KOPT-K1 (cell line): ENCODE results near the gene CCDC69.
A peak's percentile ranks its signal among the peaks of the same experiment; 100 is the strongest.
"Not testable (repeated sequence)": the region's sequence is repeated elsewhere in the genome, so short reads cannot be mapped to it uniquely, and the experiment has no call there.

Source experiments
- H3K27ac ChIP-seq: fragments of 200-600 bp; sonication (generic); 2 replicates; pipeline ENCODE4 v1.5.1; 2016; ENCODE audit warnings: antibody characterized with exemption, mild to moderate bottlenecking, low read depth, low read length; ENCODE audit not compliant: poor library complexity, severe bottlenecking
- H3K36me3 ChIP-seq: fragments of 200-600 bp; sonication (generic); 2 replicates; pipeline ENCODE4 v1.5.1; 2017; ENCODE audit warnings: antibody characterized with exemption, mild to moderate bottlenecking, low read length, moderate library complexity; ENCODE audit not compliant: insufficient read depth
- H3K9me3 ChIP-seq: fragments of 200-600 bp; sonication (generic); 2 replicates; pipeline ENCODE4 v1.5.1; 2017; ENCODE audit warnings: antibody characterized with exemption, low read length, mild to moderate bottlenecking; ENCODE audit not compliant: insufficient read depth, poor library complexity, severe bottlenecking

The CCDC69 gene, protein sequence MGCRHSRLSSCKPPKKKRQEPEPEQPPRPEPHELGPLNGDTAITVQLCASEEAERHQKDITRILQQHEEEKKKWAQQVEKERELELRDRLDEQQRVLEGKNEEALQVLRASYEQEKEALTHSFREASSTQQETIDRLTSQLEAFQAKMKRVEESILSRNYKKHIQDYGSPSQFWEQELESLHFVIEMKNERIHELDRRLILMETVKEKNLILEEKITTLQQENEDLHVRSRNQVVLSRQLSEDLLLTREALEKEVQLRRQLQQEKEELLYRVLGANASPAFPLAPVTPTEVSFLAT

GRCh38 chr5:151223447-151224264 lies at the start of gene CCDC69:
Gene CCDC69 (minus strand): TSS chr5:151224092. CDS start chr5:151223970, 122 bp downstream.
- Histone ChIP-seq H3K9me3 (no peaks in the 10 kb centered on the region), H3K27ac (peak within 1 kb of the TSS; percentile 88), H3K36me3 (peaks cover 48% of the 10 kb centered on the region)

DNA sequence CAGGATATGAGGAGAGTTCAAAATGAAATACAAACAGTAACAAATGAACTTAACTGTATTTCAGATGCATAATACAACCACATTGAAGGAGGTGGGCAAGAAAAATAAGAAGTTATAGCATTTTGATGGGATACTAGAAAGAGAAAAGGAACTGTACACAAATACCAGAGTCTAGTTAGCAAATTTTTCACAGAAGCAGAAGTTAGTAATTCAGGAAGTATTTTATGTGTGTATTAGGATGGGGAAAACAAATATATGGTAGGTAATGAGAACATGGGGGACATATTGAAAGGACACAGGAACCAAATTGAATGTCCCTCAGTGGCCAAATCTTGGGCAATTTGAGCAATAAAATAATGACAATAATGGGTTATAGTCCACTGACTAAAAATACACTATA lies 47.4 kb upstream of the CCDC69 start:
- H3K9me3 ChIP-seq: no peaks in the 10 kb centered on the region
- peaks cover 37% of the 10 kb centered on the region for H3K36me3 ChIP-seq
- no peak overlapping the region for H3K27ac ChIP-seq

DNA sequence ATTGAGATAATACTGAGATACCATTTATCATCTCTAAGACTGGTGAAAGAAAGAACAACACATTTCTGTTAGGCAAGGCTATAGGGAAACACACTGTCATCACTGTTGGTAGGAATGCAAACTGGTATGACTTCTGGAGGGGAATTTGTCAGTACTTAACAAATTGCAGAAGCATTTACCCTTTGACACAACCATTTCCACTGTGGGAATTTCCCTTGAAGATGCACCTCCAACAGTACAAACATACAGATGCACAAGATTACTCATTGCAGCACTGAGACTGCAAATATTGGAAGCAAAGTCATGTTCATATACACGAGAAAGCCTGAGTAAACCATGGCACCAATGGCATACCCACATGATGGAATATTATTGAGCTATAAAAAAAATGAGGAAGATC lies 46.7 kb upstream of the CCDC69 start:
- no peaks in the 10 kb centered on the region for H3K9me3 ChIP-seq
- no peak overlapping the region for H3K27ac ChIP-seq
- H3K36me3 ChIP-seq: peaks cover 37% of the 10 kb centered on the region

DNA sequence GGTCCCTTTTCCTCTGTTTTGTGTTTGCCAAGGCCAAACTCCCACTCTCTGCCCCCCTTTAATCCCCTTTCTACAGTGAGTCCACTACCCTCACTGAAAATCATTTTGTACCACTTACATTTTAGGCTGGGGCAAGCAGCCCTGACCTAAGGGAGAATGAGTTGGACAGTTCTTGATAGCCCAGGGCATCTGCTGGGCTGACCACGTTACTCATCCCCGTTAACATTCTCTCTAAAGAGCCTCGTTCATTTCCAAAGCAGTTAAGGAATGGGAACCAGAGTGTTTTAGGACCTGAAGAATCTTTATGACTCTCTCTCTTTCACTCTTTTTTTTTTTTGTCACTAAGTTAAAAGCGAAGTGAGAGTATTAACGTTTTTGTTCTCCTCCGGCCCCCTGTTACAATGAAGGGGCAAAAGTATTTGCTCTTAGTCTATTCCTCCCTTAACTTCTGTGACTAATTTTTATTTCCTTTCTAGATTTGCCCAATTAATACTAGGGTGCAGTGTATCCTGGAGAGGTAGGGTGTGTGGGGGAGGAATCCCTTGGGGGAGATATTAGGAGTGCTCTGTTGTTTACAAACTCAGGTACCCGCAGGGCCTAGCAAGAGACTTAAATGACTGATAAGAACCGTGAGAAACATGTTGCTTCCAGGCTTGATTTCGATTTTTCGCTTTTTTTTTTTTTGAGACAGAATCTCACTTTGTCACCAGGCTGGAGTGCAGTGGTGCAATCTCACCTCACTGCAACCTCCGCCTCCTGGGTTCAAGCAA lies 43.8 kb upstream of the CCDC69 start:
- peaks cover 49% of the 10 kb centered on the region for H3K36me3 ChIP-seq
- no peak overlapping the region for H3K27ac ChIP-seq
- no peaks in the 10 kb centered on the region for H3K9me3 ChIP-seq

DNA sequence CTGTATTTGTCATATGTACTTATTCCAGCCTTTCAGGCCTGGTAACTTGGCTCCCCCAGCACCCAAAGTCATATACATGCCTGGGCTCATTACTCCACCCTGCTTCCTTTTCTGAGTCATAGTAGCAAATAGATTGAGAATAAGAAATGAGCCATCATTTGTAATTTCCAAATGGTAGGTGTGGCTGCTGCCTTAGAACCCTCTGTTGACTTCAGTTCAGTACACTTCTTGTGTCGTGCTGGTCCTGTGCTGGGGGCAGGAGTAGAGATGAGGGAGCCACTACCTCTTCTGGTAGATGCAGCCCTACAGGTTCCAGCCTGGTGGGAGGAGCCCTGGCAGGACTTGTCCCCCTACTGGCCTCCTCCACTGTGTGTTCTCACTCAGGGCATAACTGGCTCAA lies 40.2 kb upstream of the CCDC69 start:
- Histone ChIP-seq H3K36me3 (peaks cover 39% of the 10 kb centered on the region), H3K27ac (no peak overlapping the region), H3K9me3 (no peaks in the 10 kb centered on the region)

DNA sequence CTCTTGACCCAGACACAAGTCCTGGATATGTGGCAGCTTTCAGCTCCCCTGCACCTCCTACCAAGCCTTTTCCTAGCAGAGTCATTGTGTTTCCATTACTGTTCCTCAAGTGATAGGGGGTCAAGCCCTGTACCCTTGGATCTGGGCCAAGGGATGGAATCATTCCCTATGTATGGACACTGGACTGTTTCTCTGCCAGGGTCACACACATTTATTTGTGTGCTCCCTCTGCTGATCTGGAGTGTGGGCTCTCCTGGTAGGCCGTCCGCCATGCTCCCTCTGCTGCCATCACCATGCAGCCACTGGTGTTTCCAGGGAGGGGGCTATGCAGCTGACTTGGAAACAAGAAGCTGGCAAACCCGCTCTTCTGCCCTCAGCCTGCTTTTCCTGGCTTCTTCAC lies 38.6 kb upstream of the CCDC69 start:
- no peaks in the 10 kb centered on the region for H3K9me3 ChIP-seq
- peaks cover 26% of the 10 kb centered on the region for H3K36me3 ChIP-seq
- no peak overlapping the region for H3K27ac ChIP-seq

GRCh38 chr5:151259931-151260330 lies 36.0 kb upstream of the CCDC69 start:
- no peaks in the 10 kb centered on the region for H3K9me3 ChIP-seq
- peaks cover 16% of the 10 kb centered on the region; the same call in 1 of the 2 replicates for H3K36me3 ChIP-seq
- no peak overlapping the region for H3K27ac ChIP-seq

DNA sequence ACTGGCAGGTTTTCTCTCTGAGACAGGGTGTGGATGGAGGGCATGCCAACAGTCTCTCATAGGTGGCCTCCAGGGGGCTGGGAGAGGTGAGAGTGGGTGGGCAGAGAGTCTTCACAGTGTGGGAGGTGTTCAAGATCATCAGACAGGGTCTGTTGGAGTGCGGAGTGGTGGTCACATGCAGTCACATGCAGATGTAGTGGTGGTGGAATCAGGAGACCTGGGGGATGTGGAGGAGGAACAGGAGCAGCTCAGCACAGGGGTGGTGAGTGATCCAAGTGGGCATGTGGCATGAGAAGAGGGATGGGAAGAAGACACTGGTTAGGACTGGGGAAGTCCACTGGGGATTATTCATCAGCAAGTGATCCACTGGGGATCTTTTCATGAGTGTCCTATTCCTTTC lies 34.9 kb upstream of the CCDC69 start:
- no peaks in the 10 kb centered on the region for H3K9me3 ChIP-seq
- no peak overlapping the region for H3K27ac ChIP-seq
- peaks cover 10% of the 10 kb centered on the region; the same call in 1 of the 2 replicates for H3K36me3 ChIP-seq

GRCh38 chr5:151258201-151258611 lies 34.3 kb upstream of the CCDC69 start:
- Histone ChIP-seq H3K36me3 (peaks cover 5% of the 10 kb centered on the region; the same call in 1 of the 2 replicates), H3K27ac (no peak overlapping the region), H3K9me3 (no peaks in the 10 kb centered on the region)

GRCh38 chr5:151257731-151258181 lies 33.9 kb upstream of the CCDC69 start:
- Histone ChIP-seq H3K9me3 (no peaks in the 10 kb centered on the region), H3K27ac (no peak overlapping the region), H3K36me3 (peaks cover 5% of the 10 kb centered on the region; the same call in 1 of the 2 replicates)

GRCh38 chr5:151255621-151256286 lies 31.9 kb upstream of the CCDC69 start:
- Histone ChIP-seq H3K9me3 (no peaks in the 10 kb centered on the region), H3K36me3 (peaks cover 5% of the 10 kb centered on the region; the same call in 1 of the 2 replicates), H3K27ac (no peak overlapping the region)

- not testable (repeated sequence) for H3K27ac ChIP-seq, H3K9me3 ChIP-seq, H3K36me3 ChIP-seq
These were observed 31.1 kb upstream of the CCDC69 start for GRCh38 chr5:151254990-151255389.

DNA sequence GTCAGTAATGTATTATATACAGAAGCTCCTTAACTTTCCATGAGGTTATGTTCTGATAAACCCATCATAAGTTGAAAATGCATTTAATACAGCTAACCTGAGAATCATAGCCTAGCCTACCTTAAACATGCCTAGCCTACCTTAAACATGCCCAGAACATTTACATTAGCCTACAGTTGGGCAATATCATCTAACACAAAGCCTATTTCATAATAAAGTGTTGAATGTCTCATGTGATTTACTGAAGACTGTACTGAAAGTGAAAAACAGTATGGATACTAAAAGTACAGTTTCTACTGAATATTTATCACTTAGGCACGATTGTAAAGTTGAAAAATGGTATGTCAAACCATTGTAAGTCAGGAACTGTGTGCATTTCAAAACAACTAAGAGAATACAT lies 30.7 kb upstream of the CCDC69 start:
- H3K9me3 ChIP-seq: no peaks in the 10 kb centered on the region

GRCh38 chr5:151253605-151253950 lies 29.7 kb upstream of the CCDC69 start:
- Histone ChIP-seq H3K9me3 (no peaks in the 10 kb centered on the region), H3K27ac (peak overlapping the region; percentile 62), H3K36me3 (0 out of 2 replicates have a peak, but pooled peaks cover 4% of the 10 kb centered on the region)

More for the DNA sequence above, 30.7 kb upstream of the CCDC69 start:
- H3K27ac ChIP-seq: no peak overlapping the region
- H3K36me3 ChIP-seq: no peaks in the 10 kb centered on the region
